PFSK-1 (cell line): ENCODE measurements around the gene LRRC36.

ENCODE experiments used
- FOXP2 ChIP-seq: optimal IDR thresholded peaks from 2 replicates; pipeline ENCODE3; 2011; ENCODE audit warnings: borderline replicate concordance, control low read depth, inconsistent platforms; ENCODE audit not compliant: insufficient read depth; ENCODE audit errors: extremely low read length, extremely low read depth
- POLR2AphosphoS5 ChIP-seq: IDR thresholded peaks from 2 replicates; pipeline ENCODE4 v1.6.1; 2012; ENCODE audit warnings: low read depth, mild to moderate bottlenecking, control low read depth, low read length, moderate library complexity
- REST ChIP-seq, 2 experiments: IDR thresholded peaks; 2 replicates each; pipeline versions ENCODE4 v1.6.1 to v1.8.0; 2011 to 2012; ENCODE audit warnings: low read depth in 2 of 2, low read length in 2 of 2, control low read depth in 1 of 2, inconsistent platforms in 1 of 2, mild to moderate bottlenecking in 1 of 2, moderate library complexity in 1 of 2; ENCODE audit not compliant: insufficient read depth in 1 of 2
- SIN3A ChIP-seq: IDR thresholded peaks from 2 replicates; pipeline ENCODE4 v1.6.1; 2012; ENCODE audit warnings: mild to moderate bottlenecking, low read length, moderate library complexity, borderline replicate concordance; ENCODE audit not compliant: insufficient read depth
- TAF1 ChIP-seq: IDR thresholded peaks from 2 replicates; pipeline ENCODE4 v1.6.1; 2012; ENCODE audit warnings: low read length, control low read depth, borderline replicate concordance; ENCODE audit not compliant: insufficient read depth

Gene LRRC36

GRCh38 chr16:67406111-67406971, 79.7 kb downstream of the LRRC36 start:
- TF ChIP-seq FOXP2 = no peak
- no peak for TF ChIP-seq SIN3A
- no peak for TF ChIP-seq REST (IDR thresholded peaks at IDR 0.05; ENCODE audit: insufficient read depth in 1 of 2, low read depth in 2 of 2, low read length in 2 of 2)
- TF ChIP-seq TAF1 = no peak
- TF ChIP-seq POLR2AphosphoS5 = no peak

- TF ChIP-seq REST (IDR thresholded peaks at IDR 0.05; ENCODE audit: insufficient read depth in 1 of 2, low read depth in 2 of 2, low read length in 2 of 2) = no peak
- no peak for TF ChIP-seq SIN3A
- TF ChIP-seq FOXP2 = no peak
- TF ChIP-seq POLR2AphosphoS5 = no peak
- TF ChIP-seq TAF1 = no peak
Measured at GRCh38 chr16:67407176-67407787, 80.7 kb downstream of the LRRC36 start.

DNA sequence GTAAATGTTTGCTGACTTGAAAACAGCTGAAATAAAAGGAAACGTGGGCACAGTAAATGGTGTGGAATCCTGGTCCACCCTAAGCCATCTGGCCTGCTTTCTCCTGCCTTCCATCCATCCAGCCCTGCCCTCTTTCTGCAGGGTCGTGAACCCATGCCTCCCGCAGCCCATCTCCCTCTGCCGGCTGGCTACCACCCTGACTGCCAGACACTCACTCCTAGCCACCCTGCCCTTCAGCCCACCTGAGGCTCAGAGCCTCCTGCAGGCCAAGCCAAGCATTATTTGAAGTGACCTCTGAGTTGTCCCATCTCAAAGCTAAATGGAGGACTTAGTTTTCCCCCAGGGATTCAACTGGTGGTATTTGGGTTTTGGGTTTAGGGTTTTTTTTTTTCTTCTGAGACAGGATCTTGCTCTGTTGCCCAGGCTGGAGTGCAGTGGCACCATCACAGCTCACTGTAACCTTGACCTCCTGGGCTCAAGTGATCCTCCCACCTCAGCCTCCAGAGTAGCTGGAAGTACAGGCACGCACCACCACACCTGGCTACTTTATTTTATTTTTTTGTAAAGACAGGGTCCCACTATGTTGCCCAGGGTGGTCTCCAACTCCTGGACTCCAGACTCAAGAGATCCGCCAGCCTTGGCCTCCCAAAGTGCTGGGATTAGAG, 81.3 kb downstream of the LRRC36 start:
- TF ChIP-seq TAF1 (no peak), SIN3A (no peak), POLR2AphosphoS5 (no peak), FOXP2 (no peak), REST (IDR thresholded peaks at IDR 0.05; ENCODE audit: insufficient read depth in 1 of 2, low read depth in 2 of 2, low read length in 2 of 2) (no peak)

DNA sequence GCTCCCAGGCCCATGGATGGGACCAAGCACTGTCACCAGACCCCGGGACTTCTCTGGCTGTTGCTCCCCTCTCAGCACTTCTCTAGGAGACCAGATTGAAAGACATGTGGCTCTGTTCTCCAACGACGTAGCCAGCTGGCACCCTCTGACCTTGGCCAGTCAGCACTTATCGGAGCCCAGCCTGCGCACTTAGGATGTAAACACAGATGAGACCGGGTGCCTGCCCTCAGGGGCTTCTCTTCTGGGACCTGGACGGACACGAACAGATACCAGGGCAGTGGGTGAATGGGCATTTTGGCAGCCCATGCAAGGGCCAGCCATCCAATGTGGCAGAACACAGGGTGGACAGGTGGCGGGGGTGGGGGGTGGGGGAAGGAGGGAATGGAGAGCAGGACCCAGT, 83.0 kb downstream of the LRRC36 start:
- TF ChIP-seq FOXP2 (no peak), TAF1 (no peak), SIN3A (no peak), REST (IDR thresholded peaks at IDR 0.05; ENCODE audit: insufficient read depth in 1 of 2, low read depth in 2 of 2, low read length in 2 of 2) (no peak), POLR2AphosphoS5 (no peak)
